Muscle layer of duodenum (tissue), 2 donors: Measurements from ENCODE around the gene DAPK3.
"Not testable (repeated sequence)": the region's sequence is repeated elsewhere in the genome, so short reads cannot be mapped to it uniquely, and the experiment has no call there.

Experiments
- H3K27ac ChIP-seq: one replicate; pipeline ENCODE4 v1.7.0; 2013; ENCODE audit warnings: mild to moderate bottlenecking, low read length
- H3K27me3 ChIP-seq: one replicate; pipeline ENCODE4 v1.7.0; 2013; ENCODE audit warnings: low read depth, mild to moderate bottlenecking, control low read depth, low read length
- H3K36me3 ChIP-seq, 2 donors: one replicate each; pipeline ENCODE4 v1.7.0; 2013; ENCODE audit warnings: low read length in 2 of 2, control low read depth in 1 of 2, mild to moderate bottlenecking in 1 of 2; ENCODE audit not compliant: insufficient read depth in 2 of 2, control insufficient read depth in 1 of 2
- H3K4me1 ChIP-seq, 2 donors: one replicate each; pipeline ENCODE4 v1.7.0; 2013; ENCODE audit warnings: low read length in 2 of 2, mild to moderate bottlenecking in 2 of 2, control low read depth in 1 of 2, moderate library complexity in 1 of 2; ENCODE audit not compliant: insufficient read depth in 2 of 2, control insufficient read depth in 1 of 2
- H3K4me3 ChIP-seq, 2 donors: one replicate each; pipeline ENCODE4 v1.7.0; 2013; ENCODE audit warnings: low read length in 2 of 2, low read depth in 1 of 2, mild to moderate bottlenecking in 1 of 2
- H3K9me3 ChIP-seq, 2 donors: one replicate each; pipeline ENCODE4 v1.7.0; 2013; ENCODE audit warnings: low read length in 2 of 2, control low read depth in 1 of 2, mild to moderate bottlenecking in 1 of 2; ENCODE audit not compliant: control insufficient read depth in 1 of 2
- donor health status: healthy.

DAPK3 gene

GRCh38 chr19:3947316-3947933 lies 23.5 kb downstream of the DAPK3 start:
- H3K4me1 ChIP-seq, H3K27ac ChIP-seq, H3K9me3 ChIP-seq, H3K36me3 ChIP-seq, H3K27me3 ChIP-seq, H3K4me3 ChIP-seq: not testable (repeated sequence)

- no peaks in the 10 kb centered on the region for H3K36me3 ChIP-seq
- no peak overlapping the region for H3K27ac ChIP-seq
- no peaks in the 10 kb centered on the region for H3K9me3 ChIP-seq
- no peaks in the 10 kb centered on the region for H3K27me3 ChIP-seq
- peaks cover 0 to 4% of the 10 kb centered on the region in 2 donors for H3K4me1 ChIP-seq
- no peak overlapping the region for H3K4me3 ChIP-seq
These were observed 25.1 kb downstream of the DAPK3 start for GRCh38 chr19:3945838-3946237.

DNA sequence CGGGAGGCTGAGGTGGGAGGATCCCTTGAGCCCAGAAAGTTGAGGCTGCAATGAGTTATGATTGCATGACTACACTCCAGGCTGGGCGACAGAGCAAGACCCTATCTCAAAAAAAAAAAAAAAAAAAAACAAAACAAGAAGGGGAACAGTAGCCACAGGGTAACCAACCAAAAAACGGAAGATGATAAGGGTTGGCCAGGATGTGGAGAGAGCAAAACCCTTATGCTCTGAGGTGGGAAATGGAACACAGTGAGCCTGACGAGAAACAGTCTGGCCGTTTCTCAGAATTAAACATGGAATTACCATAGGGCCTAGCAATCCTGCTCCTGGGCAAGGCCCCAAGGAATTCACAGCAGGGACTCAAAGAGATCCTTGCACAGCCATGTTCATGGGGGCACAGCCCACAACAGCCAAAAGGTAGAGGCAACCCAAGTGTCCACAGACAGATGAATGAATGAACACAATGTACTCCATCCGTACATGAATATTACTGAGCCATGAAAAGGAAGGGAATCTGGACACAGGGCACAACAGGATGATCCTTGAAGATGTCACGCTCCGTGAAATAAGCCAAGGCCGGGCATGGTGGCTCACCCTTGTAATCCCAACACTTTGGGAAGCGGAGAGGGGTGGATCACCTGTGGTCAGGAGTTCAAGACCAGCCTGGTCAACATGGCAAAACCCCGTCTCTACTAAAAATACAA lies 26.7 kb downstream of the DAPK3 start:
- Histone ChIP-seq H3K36me3 (no peaks in the 10 kb centered on the region), H3K9me3 (no peaks in the 10 kb centered on the region), H3K27ac (no peak overlapping the region), H3K27me3 (no peaks in the 10 kb centered on the region), H3K4me3 (no peak overlapping the region), H3K4me1 (no peaks in the 10 kb centered on the region)

DNA sequence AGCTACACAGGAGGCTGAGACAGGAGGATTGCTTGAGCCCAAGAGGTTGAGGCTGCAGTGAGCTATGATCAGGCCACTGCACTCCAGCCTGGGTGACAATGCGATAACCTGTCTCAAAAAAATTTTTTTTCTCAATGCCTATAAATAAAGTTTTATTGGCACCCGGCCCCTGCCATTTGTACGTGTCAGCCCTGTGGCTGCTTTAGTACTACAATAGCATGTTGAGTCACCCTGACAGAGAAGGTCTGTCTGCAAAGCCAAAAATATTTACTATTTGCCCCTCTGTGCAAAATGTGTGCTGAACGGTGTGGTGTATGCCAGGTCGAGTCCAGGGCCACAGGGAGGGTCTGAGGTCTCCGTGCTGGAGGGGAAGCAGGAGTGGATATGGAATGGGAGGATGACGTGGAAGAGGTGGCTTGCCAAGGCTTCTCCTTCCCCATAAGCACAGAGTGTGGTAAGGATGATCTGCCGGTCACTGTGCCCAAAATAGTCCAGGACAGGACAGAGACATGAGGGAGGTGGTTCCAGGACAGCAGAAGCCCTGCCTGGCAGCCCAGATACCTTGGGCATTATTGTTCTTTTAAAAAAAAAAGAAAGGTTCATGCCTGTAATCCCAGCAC lies 28.0 kb downstream of the DAPK3 start:
- no peak overlapping the region for H3K27ac ChIP-seq
- H3K4me3 ChIP-seq, result no peak overlapping the region
- H3K9me3 ChIP-seq, result no peaks in the 10 kb centered on the region
- no peaks in the 10 kb centered on the region for H3K36me3 ChIP-seq
- H3K4me1 ChIP-seq, result no peaks in the 10 kb centered on the region
- no peaks in the 10 kb centered on the region for H3K27me3 ChIP-seq

DNA sequence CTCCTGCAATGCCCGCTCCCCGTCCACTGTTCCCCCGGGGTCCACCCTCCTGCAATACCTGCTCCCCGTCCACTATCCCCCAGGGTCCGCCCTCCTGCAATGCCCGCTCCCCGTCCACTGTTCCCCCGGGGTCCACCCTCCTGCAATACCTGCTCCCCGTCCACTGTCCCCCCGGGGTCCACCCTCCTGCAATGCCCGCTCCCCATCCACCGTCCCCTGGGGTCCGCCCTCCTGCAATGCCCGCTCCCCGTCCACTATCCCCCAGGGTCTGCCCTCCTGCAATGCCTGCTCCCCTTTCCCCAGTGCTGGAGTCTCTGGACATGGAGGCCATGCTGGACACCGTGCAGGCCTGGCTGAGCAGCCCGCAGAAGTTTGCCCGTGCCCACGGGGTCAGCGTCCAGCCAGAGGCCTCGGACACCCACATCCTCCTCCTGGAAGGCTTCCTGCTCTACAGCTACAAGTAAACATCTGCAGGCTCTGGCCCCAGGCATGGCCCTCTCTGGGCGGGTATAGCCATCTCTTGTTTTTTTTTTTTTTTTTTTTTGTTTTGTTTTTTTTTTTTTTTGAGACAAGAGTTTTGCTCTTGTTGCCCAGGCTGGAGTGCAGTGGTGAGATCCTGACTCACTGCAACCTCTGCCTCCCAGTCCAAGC lies 32.5 kb downstream of the DAPK3 start:
- not testable (repeated sequence) for H3K4me1 ChIP-seq, H3K4me3 ChIP-seq, H3K27me3 ChIP-seq, H3K27ac ChIP-seq, H3K9me3 ChIP-seq, H3K36me3 ChIP-seq

DNA sequence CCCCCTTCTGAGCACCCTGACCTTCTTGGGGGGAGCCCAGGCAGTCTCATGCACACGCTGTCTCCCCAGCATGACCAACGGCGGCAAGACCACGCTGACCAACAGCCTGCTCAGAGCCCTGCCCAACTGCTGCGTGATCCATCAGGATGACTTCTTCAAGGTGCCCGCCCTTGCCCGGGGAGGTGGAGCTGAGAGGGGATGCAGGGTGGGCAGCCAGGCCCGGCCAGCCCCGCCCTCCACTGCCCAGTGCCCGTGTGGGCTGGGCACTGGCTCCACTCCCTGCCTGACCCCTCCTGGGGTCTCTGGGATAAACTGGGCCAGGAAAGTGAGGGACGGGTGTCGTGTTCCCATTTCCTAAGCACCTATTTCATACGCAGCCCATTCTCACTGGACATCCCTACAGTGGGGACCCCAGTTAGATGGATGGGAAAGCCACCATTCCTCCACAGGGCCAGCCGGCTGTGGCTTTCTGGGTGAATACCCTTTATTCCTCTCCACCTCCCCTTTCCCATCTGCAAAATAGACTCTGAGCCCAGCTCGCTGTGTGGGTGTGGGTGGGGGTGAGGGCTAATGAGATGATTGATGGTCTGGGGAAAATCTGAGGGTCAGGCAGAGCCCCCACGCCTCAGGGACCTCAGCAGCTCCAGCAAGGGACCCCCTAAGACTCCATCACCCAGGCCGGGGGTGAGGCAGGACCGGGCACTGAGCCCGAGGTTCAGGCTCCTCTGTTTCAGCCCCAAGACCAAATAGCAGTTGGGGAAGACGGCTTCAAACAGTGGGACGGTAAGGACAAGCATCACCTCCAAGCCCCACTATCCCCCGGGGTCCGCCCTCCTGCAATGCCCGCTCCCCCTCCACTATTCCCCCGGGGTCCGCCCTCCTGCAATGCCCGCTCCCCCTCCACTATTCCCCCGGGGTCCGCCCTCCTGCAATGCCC lies 34.1 kb downstream of the DAPK3 start:
- Histone ChIP-seq H3K36me3 (no peaks in the 10 kb centered on the region), H3K9me3 (no peaks in the 10 kb centered on the region), H3K4me3 (no peak overlapping the region), H3K4me1 (peaks cover 0 to 10% of the 10 kb centered on the region in 2 donors), H3K27ac (no peak overlapping the region), H3K27me3 (no peaks in the 10 kb centered on the region)

DNA sequence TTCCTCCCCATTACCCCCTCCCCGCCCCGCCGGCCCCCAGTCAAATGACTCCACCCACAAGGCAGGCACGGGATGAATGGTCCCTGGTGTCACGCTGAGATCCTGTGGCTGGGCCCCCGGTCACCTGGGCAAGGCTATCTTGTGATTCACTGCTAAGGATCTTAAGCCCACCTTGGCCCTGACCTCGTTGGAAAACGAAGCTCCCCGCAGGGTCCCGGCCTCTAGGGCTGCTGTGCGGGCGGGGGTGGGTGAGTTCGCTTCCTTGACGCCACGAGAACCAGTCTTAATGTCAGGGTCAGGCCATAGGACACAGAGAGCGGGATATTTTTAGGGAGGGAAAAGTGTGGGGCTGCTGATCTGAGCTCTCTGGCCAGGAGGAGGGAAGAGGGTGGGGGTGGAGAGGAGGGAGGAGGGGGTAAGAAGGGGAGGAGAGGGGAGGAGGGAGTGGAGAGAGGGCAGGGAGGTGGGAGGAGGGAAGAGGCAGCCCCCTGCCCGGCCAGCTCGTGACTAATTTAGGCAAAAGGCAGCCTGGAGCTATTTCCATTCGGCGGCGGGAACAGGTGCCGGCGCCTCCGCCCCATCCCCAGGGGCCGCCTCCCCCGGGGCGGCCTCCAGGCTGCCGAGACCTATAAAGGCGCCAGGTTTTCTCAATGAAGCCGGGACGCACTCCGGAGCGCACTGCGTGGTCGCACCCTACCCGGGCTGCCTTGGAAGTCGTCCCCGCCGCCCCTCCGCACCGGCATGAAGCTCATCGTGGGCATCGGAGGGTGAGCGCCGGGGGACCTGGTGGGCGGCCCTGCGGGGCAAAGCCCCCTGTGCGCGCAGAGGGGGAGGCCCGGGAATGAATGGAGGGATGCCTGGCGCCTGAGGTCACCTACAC lies 37.7 kb downstream of the DAPK3 start, which contains the start of gene NMRK2:
TSS of gene NMRK2 (plus strand) at position 139 of the 880 bp plus-strand sequence. CDS start at position 742, 603 bp downstream.
- no peak within 1 kb of the TSS for H3K27ac ChIP-seq
- H3K4me1 ChIP-seq, result peaks cover 0 to 10% of the 10 kb centered on the region in 2 donors
- H3K36me3 ChIP-seq, result no peaks in the 10 kb centered on the region
- H3K27me3 ChIP-seq, result no peaks in the 10 kb centered on the region
- H3K4me3 ChIP-seq, result no peak within 1 kb of the TSS
- no peaks in the 10 kb centered on the region for H3K9me3 ChIP-seq

DNA sequence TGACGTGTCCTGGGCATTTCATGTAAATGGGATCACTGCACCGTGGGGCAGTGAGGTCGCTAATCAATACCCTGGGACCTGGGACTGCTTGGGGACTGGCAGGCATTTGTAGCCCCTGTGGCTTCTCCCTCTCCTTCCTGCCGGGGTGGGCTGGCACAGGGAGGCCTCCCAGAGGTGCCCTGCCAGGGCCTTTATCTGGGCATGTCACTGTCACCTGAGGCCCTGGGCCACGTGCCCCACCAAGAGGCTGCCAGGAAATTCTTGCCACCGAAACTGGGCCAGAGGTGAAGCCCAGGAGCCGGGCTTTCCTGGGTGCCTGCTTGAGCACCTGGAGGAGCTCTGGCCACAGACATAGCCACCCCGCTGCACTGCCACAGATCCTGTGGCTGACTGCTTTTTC lies 39.9 kb downstream of the DAPK3 start:
- peaks cover 0 to 10% of the 10 kb centered on the region in 2 donors for H3K4me1 ChIP-seq
- H3K4me3 ChIP-seq, result no peak overlapping the region
- no peaks in the 10 kb centered on the region for H3K36me3 ChIP-seq
- no peaks in the 10 kb centered on the region for H3K27me3 ChIP-seq
- no peak overlapping the region for H3K27ac ChIP-seq
- no peaks in the 10 kb centered on the region for H3K9me3 ChIP-seq

DNA sequence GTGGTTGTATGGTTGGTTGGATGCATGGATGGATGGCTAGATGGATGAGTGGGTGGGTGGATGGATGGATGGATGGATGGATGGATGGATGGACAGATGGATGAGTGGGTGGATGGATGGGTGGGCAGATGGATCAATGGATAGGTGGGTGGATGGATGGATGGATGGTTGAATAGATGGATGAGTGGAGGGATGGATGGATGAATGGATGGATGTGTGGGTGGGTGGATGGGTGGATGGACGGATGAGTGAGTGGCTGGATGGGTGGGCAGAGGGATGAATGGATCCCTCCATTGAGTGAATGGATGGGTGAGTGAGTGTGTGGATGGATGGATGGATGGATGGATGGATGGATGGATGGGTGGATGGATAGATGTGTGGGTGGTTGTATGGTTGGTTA lies 47.0 kb downstream of the DAPK3 start:
- Histone ChIP-seq H3K27ac (no peak overlapping the region), H3K27me3 (no peaks in the 10 kb centered on the region), H3K36me3 (no peaks in the 10 kb centered on the region), H3K4me3 (no peak overlapping the region), H3K9me3 (peaks cover 5 to 16% of the 10 kb centered on the region in 2 donors), H3K4me1 (no peaks in the 10 kb centered on the region)

- Histone ChIP-seq H3K27ac (no peak overlapping the region), H3K27me3 (no peaks in the 10 kb centered on the region), H3K4me3 (no peak overlapping the region), H3K4me1 (no peaks in the 10 kb centered on the region), H3K9me3 (peaks cover 5 to 16% of the 10 kb centered on the region in 2 donors), H3K36me3 (no peaks in the 10 kb centered on the region)
These were observed 47.7 kb downstream of the DAPK3 start for GRCh38 chr19:3923096-3923758.
